SK-N-SH treated with all-trans-retinoic acid at 6 μM for 48 hours (cell line): Measurements from ENCODE around the gene KRTAP24-1.

Experiments used
- ARNTL ChIP-seq: fragments of 450-650 bp; formaldehyde crosslinking; IDR thresholded peaks from 2 replicates; pipeline ENCODE4 v1.5.0; 2020; ENCODE audit warnings: low read depth, mild to moderate bottlenecking, moderate library complexity, borderline replicate concordance
- ESRRG ChIP-seq: fragments of 250-450 bp; sonication (Bioruptor Pico); IDR thresholded peaks from 2 replicates; pipeline ENCODE4 v1.6.1; 2021; ENCODE audit warnings: mild to moderate bottlenecking
- PPARA ChIP-seq: fragments of 250-450 bp; sonication (Bioruptor Pico); IDR thresholded peaks from 2 replicates; pipeline ENCODE4 v1.5.0; 2020; ENCODE audit warnings: mild to moderate bottlenecking, borderline replicate concordance
- ZFP3 ChIP-seq: fragments of 250-450 bp; sonication (Bioruptor Pico); IDR thresholded peaks from 2 replicates; pipeline ENCODE4 v1.5.0; 2020; ENCODE audit warnings: mild to moderate bottlenecking, moderate library complexity
- ZFP30 ChIP-seq: fragments of 450-650 bp; formaldehyde crosslinking; IDR thresholded peaks from 2 replicates; pipeline ENCODE4 v1.5.0; 2022; ENCODE audit warnings: mild to moderate bottlenecking, moderate library complexity
- TF ChIP-seq, protein P1 (sequence below): fragments of 250-450 bp; sonication (Bioruptor Pico); IDR thresholded peaks from 2 replicates; pipeline ENCODE4 v1.8.0; 2021; ENCODE audit warnings: low read depth, mild to moderate bottlenecking, moderate library complexity, borderline replicate concordance
- TF ChIP-seq, protein P2 (sequence below): fragments of 250-450 bp; sonication (Bioruptor Pico); IDR thresholded peaks from 2 replicates; pipeline ENCODE4 v1.5.1; 2020; ENCODE audit warnings: low read depth, mild to moderate bottlenecking, moderate library complexity

DNA sequence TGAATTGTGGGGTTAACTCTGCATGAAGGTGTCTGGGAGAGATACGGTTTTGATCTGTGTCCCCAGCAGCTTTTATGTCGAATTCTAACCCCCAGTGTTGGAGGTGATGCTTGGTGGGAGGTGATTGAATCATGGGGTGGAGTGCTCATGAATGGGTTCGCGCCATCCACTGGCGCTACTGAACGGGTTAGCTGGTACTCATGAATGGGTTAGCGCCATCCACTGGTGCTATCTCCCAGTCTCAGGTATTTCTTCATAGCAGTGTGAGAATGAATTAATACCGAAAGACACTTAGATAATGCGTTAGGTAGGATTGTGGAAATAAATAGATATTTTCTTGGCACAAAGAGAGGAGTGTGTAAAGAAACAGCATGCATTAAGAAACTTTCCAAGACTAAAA, 33.9 kb downstream of the KRTAP24-1 start:
- TF ChIP-seq ESRRG (CRISPR knock-in tag) = no peak
- TF ChIP-seq, protein P1, sequence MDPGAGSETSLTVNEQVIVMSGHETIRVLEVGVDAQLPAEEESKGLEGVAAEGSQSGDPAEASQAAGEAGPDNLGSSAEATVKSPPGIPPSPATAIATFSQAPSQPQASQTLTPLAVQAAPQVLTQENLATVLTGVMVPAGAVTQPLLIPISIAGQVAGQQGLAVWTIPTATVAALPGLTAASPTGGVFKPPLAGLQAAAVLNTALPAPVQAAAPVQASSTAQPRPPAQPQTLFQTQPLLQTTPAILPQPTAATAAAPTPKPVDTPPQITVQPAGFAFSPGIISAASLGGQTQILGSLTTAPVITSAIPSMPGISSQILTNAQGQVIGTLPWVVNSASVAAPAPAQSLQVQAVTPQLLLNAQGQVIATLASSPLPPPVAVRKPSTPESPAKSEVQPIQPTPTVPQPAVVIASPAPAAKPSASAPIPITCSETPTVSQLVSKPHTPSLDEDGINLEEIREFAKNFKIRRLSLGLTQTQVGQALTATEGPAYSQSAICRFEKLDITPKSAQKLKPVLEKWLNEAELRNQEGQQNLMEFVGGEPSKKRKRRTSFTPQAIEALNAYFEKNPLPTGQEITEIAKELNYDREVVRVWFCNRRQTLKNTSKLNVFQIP (CRISPR knock-in tag) = no peak
- no peak for TF ChIP-seq PPARA
- TF ChIP-seq, protein P2, sequence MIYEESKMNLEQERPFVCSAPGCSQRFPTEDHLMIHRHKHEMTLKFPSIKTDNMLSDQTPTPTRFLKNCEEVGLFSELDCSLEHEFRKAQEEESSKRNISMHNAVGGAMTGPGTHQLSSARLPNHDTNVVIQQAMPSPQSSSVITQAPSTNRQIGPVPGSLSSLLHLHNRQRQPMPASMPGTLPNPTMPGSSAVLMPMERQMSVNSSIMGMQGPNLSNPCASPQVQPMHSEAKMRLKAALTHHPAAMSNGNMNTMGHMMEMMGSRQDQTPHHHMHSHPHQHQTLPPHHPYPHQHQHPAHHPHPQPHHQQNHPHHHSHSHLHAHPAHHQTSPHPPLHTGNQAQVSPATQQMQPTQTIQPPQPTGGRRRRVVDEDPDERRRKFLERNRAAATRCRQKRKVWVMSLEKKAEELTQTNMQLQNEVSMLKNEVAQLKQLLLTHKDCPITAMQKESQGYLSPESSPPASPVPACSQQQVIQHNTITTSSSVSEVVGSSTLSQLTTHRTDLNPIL (CRISPR knock-in tag) = no peak
- no peak for TF ChIP-seq ARNTL (CRISPR knock-in tag)
- TF ChIP-seq ZFP30 = no peak
- no peak for TF ChIP-seq ZFP3
